K562 (cell line): ENCODE data around the gene HMGCL. TPM values are rescaled to one million over a fixed set of nuclear protein-coding genes. Genes with fewer than 3 reads are reported as not detected.

Experiments used
- ARID1B ChIP-seq: fragments of 450-650 bp; IDR thresholded peaks from 2 replicates; pipeline ENCODE4 v1.6.1; 2016; ENCODE audit warnings: antibody characterized with exemption, mild to moderate bottlenecking, inconsistent platforms
- ATF7 ChIP-seq: fragments of 450-650 bp; IDR thresholded peaks from 2 replicates; pipeline ENCODE4 v1.7.1; 2014; ENCODE audit warnings: mild to moderate bottlenecking, moderate library complexity
- CBFA2T2 ChIP-seq: fragments of 450-650 bp; conservative IDR thresholded peaks from 2 replicates; pipeline ENCODE4 v1.6.1; 2017; ENCODE audit warnings: mild to moderate bottlenecking
- CXXC5 ChIP-seq: fragments of 250-450 bp; sonication (Bioruptor Pico); IDR thresholded peaks from 2 replicates; pipeline ENCODE4 v1.8.0; 2022; ENCODE audit warnings: inconsistent platforms, mild to moderate bottlenecking, moderate library complexity
- ETV5 ChIP-seq: sonication (generic); formaldehyde crosslinking; IDR thresholded peaks from 2 replicates; pipeline ENCODE4 v1.4.0; 2020; ENCODE audit warnings: low read depth, mild to moderate bottlenecking, missing genetic modification reagents
- GABPA ChIP-seq: fragments of 200-800 bp; sonication (Bioruptor generic); conservative IDR thresholded peaks from 2 replicates; pipeline ENCODE4 v1.6.1; 2016; ENCODE audit warnings: low read depth, missing genetic modification characterization, missing compliant biosample characterization
- GTF2E2 ChIP-seq: fragments of 200-800 bp; sonication (Bioruptor generic); IDR thresholded peaks from 2 replicates; pipeline ENCODE4 v1.6.1; 2016; ENCODE audit warnings: missing genetic modification characterization, missing compliant biosample characterization
- HNRNPUL1 ChIP-seq: fragments of 200-400 bp; formaldehyde crosslinking; IDR thresholded peaks from 2 replicates; pipeline ENCODE4 v1.6.1; 2017; ENCODE audit warnings: low read length
- MCM3 ChIP-seq: fragments of 450-650 bp; IDR thresholded peaks from 2 replicates; pipeline ENCODE4 v1.6.1; 2016
- NFE2L1 ChIP-seq: fragments of 450-650 bp; IDR thresholded peaks from 2 replicates; pipeline ENCODE4 v1.6.1; 2016; ENCODE audit warnings: missing genetic modification characterization, low read depth, mild to moderate bottlenecking, missing compliant biosample characterization, moderate library complexity, borderline replicate concordance
- NR1H2 ChIP-seq: sonication (generic); formaldehyde crosslinking; IDR thresholded peaks from 2 replicates; pipeline ENCODE4 v1.4.0; 2020; ENCODE audit warnings: mild to moderate bottlenecking, missing genetic modification reagents
- NR2C2 ChIP-seq, 2 experiments: fragments of 200-800 bp in 1 of 2; sonication (Bioruptor generic) in 1 of 2; sonication (generic) in 1 of 2; formaldehyde crosslinking in 1 of 2; IDR thresholded peaks; 2 replicates each; pipeline versions ENCODE4 v1.6.1 to v1.8.0; 2016 to 2022; ENCODE audit warnings: mild to moderate bottlenecking in 1 of 2, missing compliant biosample characterization in 1 of 2, missing genetic modification characterization in 1 of 2, missing genetic modification reagents in 1 of 2
- RAD21 ChIP-seq, 2 experiments: fragments of 250-450 bp in 1 of 2; fragments of 450-650 bp in 1 of 2; sonication (Bioruptor Pico) in 1 of 2; formaldehyde crosslinking in 1 of 2; IDR thresholded peaks in 1 of 2; conservative IDR thresholded peaks in 1 of 2; 2 replicates each; pipeline versions ENCODE4 v1.4.0 to v1.8.0; 2020 to 2022; ENCODE audit warnings: mild to moderate bottlenecking in 2 of 2, moderate library complexity in 1 of 2
- STAT5B ChIP-seq: fragments of 250-450 bp; sonication (Bioruptor Pico); IDR thresholded peaks from 2 replicates; pipeline ENCODE4 v1.8.0; 2021; ENCODE audit warnings: mild to moderate bottlenecking, inconsistent platforms
- ZFPM2 ChIP-seq: fragments of 250-450 bp; sonication (Bioruptor Pico); IDR thresholded peaks from 2 replicates; pipeline ENCODE4 v1.5.1; 2022; ENCODE audit warnings: mild to moderate bottlenecking
- ZNF263 ChIP-seq: sonication (generic); formaldehyde crosslinking; IDR thresholded peaks from 2 replicates; pipeline ENCODE4 v1.8.0; 2022; ENCODE audit warnings: mild to moderate bottlenecking, missing genetic modification reagents, borderline replicate concordance
- ZNF274 ChIP-seq: IDR thresholded peaks from 2 replicates; pipeline ENCODE4 v1.6.1; 2011; ENCODE audit warnings: low read depth, mild to moderate bottlenecking, low read length, moderate library complexity, borderline replicate concordance
- ZNF644 ChIP-seq: fragments of 200-800 bp; sonication (Bioruptor generic); IDR thresholded peaks from 2 replicates; pipeline ENCODE4 v1.6.1; 2016; ENCODE audit warnings: low read depth, missing genetic modification characterization, missing compliant biosample characterization
- ZNF766 ChIP-seq: fragments of 200-800 bp; sonication (Bioruptor generic); conservative IDR thresholded peaks from 2 replicates; pipeline ENCODE4 v1.6.1; 2016; ENCODE audit warnings: missing genetic modification characterization, missing compliant biosample characterization
- polyA plus RNA-seq, 8 experiments: library from polyadenylated mRNA; depleted of rRNA in 4 of 8; stranded (reverse) in 5 of 8; unstranded in 3 of 8; fragments of >200 nt; fragmentation: Nextera tagmentation in 2 of 8; fragmentation: Illumina TruSeq in 1 of 8; extraction: Ambion mirVana in 2 of 8; extraction: Trizol in 1 of 8; gene quantifications; 2 replicates each; pipeline versions ENCODE4 v1.2.1 to v1.2.3, GENCODE V29; 2011 to 2014; ENCODE audit warnings: inconsistent platforms in 1 of 8, missing spikeins in 1 of 8
- total RNA-seq, 7 experiments: library from RNA; depleted of rRNA in 6 of 7; stranded (reverse); fragments of >200 nt in 6 of 7; fragmentation: Illumina TruSeq in 2 of 7; extraction: Trizol in 2 of 7; gene quantifications; 2 replicates each; pipeline versions ENCODE4 v1.2.1 to v1.2.3, GENCODE V29; 2011 to 2021; ENCODE audit warnings: low replicate concordance in 1 of 7
- TF ChIP-seq, protein P1 (sequence below): conservative IDR thresholded peaks from 2 replicates; pipeline ENCODE4 v1.6.1; 2011; ENCODE audit warnings: low read depth, mild to moderate bottlenecking, low read length; ENCODE audit not compliant: control insufficient read depth
- TF ChIP-seq, protein P2 (sequence below): fragments of 200-800 bp; sonication (Bioruptor generic); IDR thresholded peaks from 2 replicates; pipeline ENCODE4 v1.6.1; 2017; ENCODE audit warnings: missing genetic modification characterization, missing compliant biosample characterization
- TF ChIP-seq, protein P3 (sequence below): fragments of 450-650 bp; IDR thresholded peaks from 2 replicates; pipeline ENCODE4 v1.6.1; 2017; ENCODE audit warnings: mild to moderate bottlenecking, moderate library complexity
- TF ChIP-seq, protein P4 (sequence below): sonication (generic); formaldehyde crosslinking; IDR thresholded peaks from 2 replicates; pipeline ENCODE4 v1.8.1; 2022; ENCODE audit warnings: missing genetic modification reagents

HMGCL gene
- total and polyA plus RNA-seq, 9 of the 15 experiments (the other 6 are each of a cell fraction or from before 2014, with no cell fraction given): 18.0 to 82.2 (median 24.2) TPM

DNA sequence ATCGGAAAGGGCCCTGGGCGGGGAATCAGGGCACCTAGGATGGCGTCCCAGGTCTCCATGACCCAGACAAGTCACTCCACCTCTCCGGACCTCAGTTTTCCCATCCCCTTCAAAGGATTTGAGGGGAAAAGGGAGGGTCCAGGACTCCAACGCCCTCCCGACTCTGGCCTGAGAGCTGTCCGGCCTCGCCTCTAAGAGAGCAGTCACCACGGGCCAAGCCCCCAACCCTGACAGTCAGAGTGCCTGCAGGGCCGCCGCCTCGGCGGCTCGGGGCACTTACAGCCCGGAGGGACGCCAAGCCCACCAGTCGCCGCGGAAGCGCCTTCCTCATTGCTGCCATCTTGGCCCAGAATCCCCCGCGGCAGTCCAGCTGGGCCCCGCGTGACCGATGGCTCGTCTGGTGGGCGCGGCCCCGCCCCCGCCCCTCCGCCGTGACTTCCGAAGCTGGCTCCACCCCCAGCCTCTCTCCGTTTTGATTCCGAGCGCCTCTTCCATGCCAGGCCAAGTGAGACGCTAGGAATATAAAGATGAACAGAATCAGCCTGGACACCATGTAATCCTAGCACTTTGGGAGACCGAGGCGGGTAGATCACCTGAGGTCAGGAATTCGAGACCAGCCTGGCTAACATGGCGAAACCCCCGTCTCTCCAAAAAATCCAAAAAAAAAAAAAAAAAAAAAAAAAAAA lies at the start of gene HMGCL (continued):
- TF ChIP-seq MCM3 (no peak), ZNF766 (CRISPR knock-in tag) (no peak), NR2C2 (CRISPR knock-in tag; IDR thresholded peaks at IDR 0.05) (no peak; the same call in 1 of the 2 replicates), NR2C2 (tag; IDR thresholded peaks at IDR 0.05) (peak; percentile 60; the same call in 1 of the 2 replicates), GABPA (peak; percentile 35; the same call in 1 of the 2 replicates), ZFPM2 (CRISPR knock-in tag) (peak; percentile 75; the same call in 1 of the 2 replicates), GTF2E2 (tag) (peak; percentile 85), CXXC5 (CRISPR knock-in tag) (peak; percentile 85), CBFA2T2 (peak; percentile 61), NFE2L1 (tag) (no peak), ARID1B (0 out of 2 replicates have a peak, but pooled peaks have one; percentile 24), ZNF274 (no peak), STAT5B (CRISPR knock-in tag) (no peak), ZNF263 (CRISPR knock-in tag) (no peak), ATF7 (peak; percentile 54), ZNF644 (peak; percentile 46; the same call in 1 of the 2 replicates), NR1H2 (no peak), ETV5 (CRISPR knock-in tag) (no peak; the same call in 1 of the 2 replicates), HNRNPUL1 (no peak), RAD21 (CRISPR knock-in tag; conservative IDR thresholded peaks at IDR 0.05 in 1 of 2, IDR thresholded peaks at IDR 0.05 in 1 of 2) (no peak)
- TF ChIP-seq, protein P1, sequence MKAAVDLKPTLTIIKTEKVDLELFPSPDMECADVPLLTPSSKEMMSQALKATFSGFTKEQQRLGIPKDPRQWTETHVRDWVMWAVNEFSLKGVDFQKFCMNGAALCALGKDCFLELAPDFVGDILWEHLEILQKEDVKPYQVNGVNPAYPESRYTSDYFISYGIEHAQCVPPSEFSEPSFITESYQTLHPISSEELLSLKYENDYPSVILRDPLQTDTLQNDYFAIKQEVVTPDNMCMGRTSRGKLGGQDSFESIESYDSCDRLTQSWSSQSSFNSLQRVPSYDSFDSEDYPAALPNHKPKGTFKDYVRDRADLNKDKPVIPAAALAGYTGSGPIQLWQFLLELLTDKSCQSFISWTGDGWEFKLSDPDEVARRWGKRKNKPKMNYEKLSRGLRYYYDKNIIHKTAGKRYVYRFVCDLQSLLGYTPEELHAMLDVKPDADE: peak; percentile 86
- TF ChIP-seq, protein P2, sequence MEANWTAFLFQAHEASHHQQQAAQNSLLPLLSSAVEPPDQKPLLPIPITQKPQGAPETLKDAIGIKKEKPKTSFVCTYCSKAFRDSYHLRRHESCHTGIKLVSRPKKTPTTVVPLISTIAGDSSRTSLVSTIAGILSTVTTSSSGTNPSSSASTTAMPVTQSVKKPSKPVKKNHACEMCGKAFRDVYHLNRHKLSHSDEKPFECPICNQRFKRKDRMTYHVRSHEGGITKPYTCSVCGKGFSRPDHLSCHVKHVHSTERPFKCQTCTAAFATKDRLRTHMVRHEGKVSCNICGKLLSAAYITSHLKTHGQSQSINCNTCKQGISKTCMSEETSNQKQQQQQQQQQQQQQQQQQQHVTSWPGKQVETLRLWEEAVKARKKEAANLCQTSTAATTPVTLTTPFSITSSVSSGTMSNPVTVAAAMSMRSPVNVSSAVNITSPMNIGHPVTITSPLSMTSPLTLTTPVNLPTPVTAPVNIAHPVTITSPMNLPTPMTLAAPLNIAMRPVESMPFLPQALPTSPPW (CRISPR knock-in tag): peak; percentile 92
- TF ChIP-seq, protein P3, sequence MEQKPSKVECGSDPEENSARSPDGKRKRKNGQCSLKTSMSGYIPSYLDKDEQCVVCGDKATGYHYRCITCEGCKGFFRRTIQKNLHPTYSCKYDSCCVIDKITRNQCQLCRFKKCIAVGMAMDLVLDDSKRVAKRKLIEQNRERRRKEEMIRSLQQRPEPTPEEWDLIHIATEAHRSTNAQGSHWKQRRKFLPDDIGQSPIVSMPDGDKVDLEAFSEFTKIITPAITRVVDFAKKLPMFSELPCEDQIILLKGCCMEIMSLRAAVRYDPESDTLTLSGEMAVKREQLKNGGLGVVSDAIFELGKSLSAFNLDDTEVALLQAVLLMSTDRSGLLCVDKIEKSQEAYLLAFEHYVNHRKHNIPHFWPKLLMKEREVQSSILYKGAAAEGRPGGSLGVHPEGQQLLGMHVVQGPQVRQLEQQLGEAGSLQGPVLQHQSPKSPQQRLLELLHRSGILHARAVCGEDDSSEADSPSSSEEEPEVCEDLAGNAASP: no peak
- TF ChIP-seq, protein P4, sequence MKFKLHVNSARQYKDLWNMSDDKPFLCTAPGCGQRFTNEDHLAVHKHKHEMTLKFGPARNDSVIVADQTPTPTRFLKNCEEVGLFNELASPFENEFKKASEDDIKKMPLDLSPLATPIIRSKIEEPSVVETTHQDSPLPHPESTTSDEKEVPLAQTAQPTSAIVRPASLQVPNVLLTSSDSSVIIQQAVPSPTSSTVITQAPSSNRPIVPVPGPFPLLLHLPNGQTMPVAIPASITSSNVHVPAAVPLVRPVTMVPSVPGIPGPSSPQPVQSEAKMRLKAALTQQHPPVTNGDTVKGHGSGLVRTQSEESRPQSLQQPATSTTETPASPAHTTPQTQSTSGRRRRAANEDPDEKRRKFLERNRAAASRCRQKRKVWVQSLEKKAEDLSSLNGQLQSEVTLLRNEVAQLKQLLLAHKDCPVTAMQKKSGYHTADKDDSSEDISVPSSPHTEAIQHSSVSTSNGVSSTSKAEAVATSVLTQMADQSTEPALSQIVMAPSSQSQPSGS (CRISPR knock-in tag): no peak
